Measurements from ENCODE around the gene BAHCC1.

- no peak for TF ChIP-seq CTCF (conservative IDR thresholded peaks at IDR 0.05 in 1 of 2, IDR thresholded peaks at IDR 0.05 in 1 of 2; ENCODE audit: low read depth in 1 of 2, low read length in 2 of 2)
- no peak for TF ChIP-seq EZH2 (IDR thresholded peaks at IDR 0.05; ENCODE audit: low read length, missing control alignments)
Observed at GRCh38 chr17:81476635-81477034, 81.4 kb downstream of the BAHCC1 start.
